H1 (cell line): ENCODE data around the gene SEL1L2. TPM values are rescaled to one million over a fixed set of nuclear protein-coding genes. Genes with fewer than 3 reads are reported as not detected.

ENCODE experiments used
- CTCF ChIA-PET: fragments of 300-600 bp; sonication (Branson Sonifier 250); formaldehyde crosslinking; loops from one replicate; lab custom pipeline; 2021; ENCODE audit not compliant: partially characterized antibody; lab: Charles Lee
- POLR2A ChIA-PET: fragments of 300-600 bp; sonication (Branson Sonifier 250); formaldehyde crosslinking; loops from one replicate; lab custom pipeline; 2021; ENCODE audit warnings: inconsistent platforms; ENCODE audit not compliant: partially characterized antibody; lab: Charles Lee
- DNase-seq, 2 experiments: peaks; one replicate each; pipeline versions ENCODE4 v3.0.0 to v3.0.0-alpha.2; 2010 to 2022; ENCODE audit warnings: low spot score in 2 of 2, low read depth in 1 of 2, mixed read lengths in 1 of 2
- FAIRE-seq: peaks from 2 replicates; lab custom pipeline; 2011; peaks lifted over from hg19 to GRCh38; lab: Jason Lieb, UNC
- H2AFZ ChIP-seq: 2 replicates; pipeline ENCODE4 v1.8.1; 2012; ENCODE audit warnings: low read length, inconsistent platforms
- H2AK5ac ChIP-seq: 2 replicates; pipeline ENCODE4 v1.6.1; 2013; ENCODE audit warnings: low read depth, low read length
- H2BK120ac ChIP-seq: replicated peaks from 2 replicates; pipeline ENCODE3; 2013; ENCODE audit warnings: low read depth, low read length, inconsistent platforms
- H2BK12ac ChIP-seq: 2 replicates; pipeline ENCODE4 v1.6.1; 2013; ENCODE audit warnings: low read depth, low read length
- H2BK15ac ChIP-seq: 2 replicates; pipeline ENCODE4 v1.6.1; 2013; ENCODE audit warnings: low read length
- H2BK20ac ChIP-seq: 2 replicates; pipeline ENCODE4 v1.6.1; 2013; ENCODE audit warnings: low read length
- H2BK5ac ChIP-seq: 2 replicates; pipeline ENCODE4 v1.6.1; 2013; ENCODE audit warnings: low read depth, low read length
- H3K14ac ChIP-seq: 2 replicates; pipeline ENCODE4 v1.6.1; 2013; ENCODE audit warnings: inconsistent platforms; ENCODE audit not compliant: insufficient read length
- H3K18ac ChIP-seq: 2 replicates; pipeline ENCODE4 v1.6.1; 2013; ENCODE audit warnings: low read length; ENCODE audit errors: extremely low read depth
- H3K23ac ChIP-seq: 2 replicates; pipeline ENCODE4 v1.6.1; 2013; ENCODE audit warnings: inconsistent platforms; ENCODE audit not compliant: insufficient read length
- H3K23me2 ChIP-seq: 2 replicates; pipeline ENCODE4 v1.6.1; 2013; ENCODE audit warnings: low read depth, low read length
- H3K27ac ChIP-seq: 2 replicates; pipeline ENCODE4 v1.6.1; 2011; ENCODE audit warnings: low read depth, low read length, inconsistent platforms
- H3K27me3 ChIP-seq, 4 experiments: replicated peaks in 1 of 4; 1 replicate in 1 of 4; 2 replicates in 3 of 4; pipeline versions ENCODE4 v1.6.1 to v1.8.1; 2011 to 2013; ENCODE audit warnings: low read length in 3 of 4, mild to moderate bottlenecking in 3 of 4, inconsistent platforms in 2 of 4, mixed read lengths in 2 of 4, moderate library complexity in 1 of 4; ENCODE audit not compliant: control insufficient read depth in 3 of 4, insufficient read depth in 3 of 4; ENCODE audit errors: extremely low read depth in 1 of 4
- H3K36me3 ChIP-seq, 4 experiments: 2 replicates each; pipeline versions ENCODE4 v1.6.1 to v1.8.1; 2011 to 2013; ENCODE audit warnings: mild to moderate bottlenecking in 4 of 4, low read length in 3 of 4, moderate library complexity in 2 of 4, control low read depth in 1 of 4, inconsistent platforms in 1 of 4; ENCODE audit not compliant: insufficient read depth in 4 of 4, control insufficient read depth in 2 of 4
- H3K4ac ChIP-seq: replicated peaks from 2 replicates; pipeline ENCODE3; 2013; ENCODE audit warnings: low read length, low read depth, mixed read lengths, inconsistent platforms; ENCODE audit not compliant: insufficient read length
- H3K4me1 ChIP-seq, 4 experiments: replicated peaks in 1 of 4; 1 replicate in 1 of 4; 2 replicates in 3 of 4; pipeline versions ENCODE4 v1.6.1 to v1.8.1; 2011 to 2013; ENCODE audit warnings: low read length in 3 of 4, inconsistent platforms in 2 of 4, mixed read lengths in 1 of 4; ENCODE audit not compliant: insufficient read depth in 4 of 4, control insufficient read depth in 3 of 4
- H3K4me2 ChIP-seq, 2 experiments: 2 replicates each; pipeline versions ENCODE4 v1.6.1 to v1.8.1; 2011 to 2013; ENCODE audit warnings: low read depth in 2 of 2, low read length in 2 of 2, control low read depth in 1 of 2, inconsistent platforms in 1 of 2, mild to moderate bottlenecking in 1 of 2; ENCODE audit not compliant: insufficient read depth in 1 of 2
- H3K4me3 ChIP-seq, 4 experiments: fragments of 200-600, 300-600 bp in 1 of 4; sonication (generic), shearing (Covaris generic), sonication (Bioruptor Twin) in 1 of 4; 2 replicates each; pipeline versions ENCODE4 v1.5.1 to v1.8.1; 2011 to 2016; ENCODE audit warnings: low read length in 4 of 4, low read depth in 3 of 4, control low read depth in 2 of 4, inconsistent platforms in 2 of 4, mild to moderate bottlenecking in 2 of 4, mixed read lengths in 1 of 4, moderate library complexity in 1 of 4; ENCODE audit not compliant: insufficient read depth in 2 of 4; ENCODE audit errors: extremely low read depth in 1 of 4
- H3K56ac ChIP-seq: replicated peaks from 2 replicates; pipeline ENCODE3; 2013; ENCODE audit warnings: low read depth, mild to moderate bottlenecking, mixed read lengths, low read length, inconsistent platforms; ENCODE audit not compliant: insufficient read length
- H3K79me1 ChIP-seq: 2 replicates; pipeline ENCODE4 v1.6.1; 2013; ENCODE audit warnings: low read depth, low read length, control low read depth
- H3K79me2 ChIP-seq, 2 experiments: 2 replicates each; pipeline versions ENCODE4 v1.6.1 to v1.8.1; 2012 to 2013; ENCODE audit warnings: low read length in 2 of 2, mild to moderate bottlenecking in 2 of 2, inconsistent platforms in 1 of 2; ENCODE audit not compliant: insufficient read depth in 2 of 2, control insufficient read depth in 1 of 2
- H3K9ac ChIP-seq, 4 experiments: replicated peaks in 1 of 4; 1 replicate in 1 of 4; 2 replicates in 3 of 4; pipeline versions ENCODE4 v1.6.1 to v1.8.1; 2011 to 2013; ENCODE audit warnings: low read depth in 3 of 4, low read length in 3 of 4, control low read depth in 2 of 4, mild to moderate bottlenecking in 2 of 4, moderate library complexity in 2 of 4, inconsistent platforms in 1 of 4; ENCODE audit errors: extremely low read depth in 1 of 4
- H3K9me3 ChIP-seq, 2 experiments: 2 replicates each; pipeline versions ENCODE4 v1.6.1 to v1.8.1; 2012 to 2013; ENCODE audit warnings: mild to moderate bottlenecking in 2 of 2, moderate library complexity in 2 of 2, control low read depth in 1 of 2, inconsistent platforms in 1 of 2, low read depth in 1 of 2, low read length in 1 of 2, mixed read lengths in 1 of 2; ENCODE audit not compliant: insufficient read depth in 2 of 2
- H4K20me1 ChIP-seq, 2 experiments: replicated peaks in 1 of 2; 2 replicates each; pipeline versions ENCODE3 to v1.8.1; 2011 to 2013; ENCODE audit warnings: inconsistent platforms in 2 of 2, low read length in 2 of 2, mild to moderate bottlenecking in 1 of 2; ENCODE audit not compliant: insufficient read depth in 2 of 2, control insufficient read depth in 1 of 2
- H4K5ac ChIP-seq: 2 replicates; pipeline ENCODE4 v1.6.1; 2013; ENCODE audit warnings: low read length, low read depth, mixed read lengths, inconsistent platforms; ENCODE audit not compliant: insufficient read length
- H4K8ac ChIP-seq: 2 replicates; pipeline ENCODE4 v1.8.0; 2013; ENCODE audit warnings: mild to moderate bottlenecking, moderate library complexity, low read length, inconsistent platforms; ENCODE audit not compliant: insufficient read depth; ENCODE audit errors: extremely low read depth
- H4K91ac ChIP-seq: replicated peaks from 2 replicates; pipeline ENCODE3; 2013; ENCODE audit warnings: low read length, mixed read lengths, inconsistent platforms; ENCODE audit not compliant: insufficient read length
- CHD1 ChIP-seq: IDR thresholded peaks from 2 replicates; pipeline ENCODE4 v1.6.1; 2012; ENCODE audit warnings: low read depth, low read length, improper control_type of control experiment
- RAD21 ChIP-seq, 2 experiments: IDR thresholded peaks in 1 of 2; conservative IDR thresholded peaks in 1 of 2; 2 replicates each; pipeline ENCODE4 v1.6.1; 2011; ENCODE audit warnings: low read depth in 2 of 2, low read length in 2 of 2, improper control_type of control experiment in 1 of 2, inconsistent platforms in 1 of 2, mild to moderate bottlenecking in 1 of 2, moderate library complexity in 1 of 2
- WGBS, 2 experiments: shearing (Covaris generic) in 1 of 2; methylation state at CpG; one replicate each; pipeline versions ENCODE4 v1.1.6 to v1.1.7; 2013 to 2015; ENCODE audit warnings: low lambda C conversion rate in 2 of 2, mixed read lengths in 2 of 2, inconsistent platforms in 1 of 2, low coverage in 1 of 2, missing lambda C conversion rate in 1 of 2; ENCODE audit not compliant: insufficient replicate concordance in 2 of 2, insufficient coverage in 1 of 2, insufficient read length in 1 of 2; ENCODE audit errors: extremely low coverage in 1 of 2, missing lambda C conversion rate in 1 of 2; 5-methylcytosine and 5-hydroxymethylcytosine counted together
- polyA plus RNA-seq, 7 experiments: library from polyadenylated mRNA; depleted of rRNA in 3 of 7; stranded (reverse) in 5 of 7; unstranded in 2 of 7; fragments of >200 nt in 5 of 7; fragments of 200-250 nt in 2 of 7; gene quantifications; 1 replicate in 5 of 7; 2 replicates in 1 of 7; 4 replicates in 1 of 7; pipeline versions ENCODE4 v1.2.1 to v1.2.3, GENCODE V29; 2011 to 2013; ENCODE audit warnings: missing spikeins in 2 of 7, mixed read lengths in 2 of 7
- total RNA-seq: library from RNA; stranded (reverse); fragmentation: NEBNext Ultra II Directional; extraction: Animal tissue kit (Norgen Biotek cat#: 25700); gene quantifications from 2 replicates; pipeline ENCODE4 v1.2.1, GENCODE V29; 2021
- TF ChIP-seq, protein P1 (sequence below), 3 experiments: IDR thresholded peaks; 1 replicate in 2 of 3; 2 replicates in 1 of 3; pipeline versions ENCODE4 v1.5.1 to v1.6.1; 2011; ENCODE audit warnings: low read length in 3 of 3, mild to moderate bottlenecking in 3 of 3, inconsistent platforms in 2 of 3, low read depth in 1 of 3, moderate library complexity in 1 of 3; ENCODE audit not compliant: insufficient read depth in 1 of 3; ENCODE audit errors: control extremely low read depth in 1 of 3

The SEL1L2 gene
- total and polyA plus RNA-seq, 2 of the 8 experiments (the other 6 are each of a cell fraction or from before 2014, with no cell fraction given): not detected

DNA sequence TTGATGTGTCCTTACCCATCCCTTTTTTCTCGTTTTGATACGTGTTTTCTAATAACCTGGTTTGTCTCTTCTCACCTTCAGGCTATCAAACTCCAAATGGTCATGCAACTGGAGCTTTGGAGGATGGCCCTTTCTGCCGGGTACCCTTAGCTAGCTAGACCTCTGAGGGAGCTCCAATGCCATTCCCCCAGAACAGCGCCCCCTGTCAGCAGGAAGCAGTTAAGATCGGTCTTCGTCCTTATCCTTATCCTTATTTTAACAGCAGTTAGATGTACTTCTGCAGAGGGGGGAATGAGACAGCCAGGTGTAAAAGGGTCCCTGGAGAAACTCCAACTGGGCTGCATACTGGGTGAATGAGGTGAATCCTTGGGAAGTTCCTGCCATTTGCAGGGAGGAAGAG lies 37.2 kb downstream of the SEL1L2 start:
- DNase-seq (peak in 1 of 2 experiments; percentile 71), FAIRE-seq (peak; percentile 52)
- no peak for TF ChIP-seq CHD1
- peak; percentile 37 to 59 for TF ChIP-seq RAD21 (IDR thresholded peaks at IDR 0.05 in 1 of 2, conservative IDR thresholded peaks at IDR 0.05 in 1 of 2; ENCODE audit: low read depth in 2 of 2, low read length in 2 of 2)
- TF ChIP-seq, protein P1, sequence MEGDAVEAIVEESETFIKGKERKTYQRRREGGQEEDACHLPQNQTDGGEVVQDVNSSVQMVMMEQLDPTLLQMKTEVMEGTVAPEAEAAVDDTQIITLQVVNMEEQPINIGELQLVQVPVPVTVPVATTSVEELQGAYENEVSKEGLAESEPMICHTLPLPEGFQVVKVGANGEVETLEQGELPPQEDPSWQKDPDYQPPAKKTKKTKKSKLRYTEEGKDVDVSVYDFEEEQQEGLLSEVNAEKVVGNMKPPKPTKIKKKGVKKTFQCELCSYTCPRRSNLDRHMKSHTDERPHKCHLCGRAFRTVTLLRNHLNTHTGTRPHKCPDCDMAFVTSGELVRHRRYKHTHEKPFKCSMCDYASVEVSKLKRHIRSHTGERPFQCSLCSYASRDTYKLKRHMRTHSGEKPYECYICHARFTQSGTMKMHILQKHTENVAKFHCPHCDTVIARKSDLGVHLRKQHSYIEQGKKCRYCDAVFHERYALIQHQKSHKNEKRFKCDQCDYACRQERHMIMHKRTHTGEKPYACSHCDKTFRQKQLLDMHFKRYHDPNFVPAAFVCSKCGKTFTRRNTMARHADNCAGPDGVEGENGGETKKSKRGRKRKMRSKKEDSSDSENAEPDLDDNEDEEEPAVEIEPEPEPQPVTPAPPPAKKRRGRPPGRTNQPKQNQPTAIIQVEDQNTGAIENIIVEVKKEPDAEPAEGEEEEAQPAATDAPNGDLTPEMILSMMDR (IDR thresholded peaks at IDR 0.05; ENCODE audit: control extremely low read depth in 1 of 3, insufficient read depth in 1 of 3, low read depth in 1 of 3, low read length in 3 of 3): peak; percentile 59 to 77 (median 69)
- Histone ChIP-seq H2BK120ac (no peak overlapping the region), H3K23me2 (no peaks in the 10 kb centered on the region), H2BK12ac (no peak overlapping the region), H3K4ac (no peak overlapping the region), H4K5ac (no peak overlapping the region), H3K4me1 (no peaks in the 10 kb centered on the region), H3K4me2 (no peak overlapping the region), H3K9ac (no peak overlapping the region), H3K36me3 (no peaks in the 10 kb centered on the region), H3K18ac (no peak overlapping the region), H2BK20ac (no peak overlapping the region), H3K79me1 (no peaks in the 10 kb centered on the region), H4K8ac (no peak overlapping the region), H4K20me1 (no peaks in the 10 kb centered on the region), H3K9me3 (0 out of 4 replicates have a peak, but pooled peaks cover 0 to 3% of the 10 kb centered on the region in 2 experiments), H3K23ac (no peak overlapping the region), H2AFZ (no peak overlapping the region), H4K91ac (no peak overlapping the region), H3K27ac (no peak overlapping the region), H3K56ac (no peak overlapping the region), H3K4me3 (no peak overlapping the region), H2BK5ac (no peak overlapping the region), H3K14ac (no peak overlapping the region), H3K27me3 (no peaks in the 10 kb centered on the region), H3K79me2 (no peaks in the 10 kb centered on the region), H2BK15ac (no peak overlapping the region), H2AK5ac (no peak overlapping the region)
- ChIA-PET CTCF (interaction anchor here (0.7 to 3.7 kb wide), 24 partner anchors 9 to 133 kb away, joined by 3 to 12 read pairs (median 4); partner anchors contain the start of gene SEL1L2), POLR2A (no interaction called here)
- WGBS, 2 experiments: 71% methylated on average over 6 of the region's 6 CpGs; no CpG with 5 or more reads in 1 of the 2 experiments
